GM10248 (cell line): ENCODE measurements around the gene ZNF593OS.

ENCODE experiments used
- CTCF ChIA-PET: fragments of 300-600 bp; sonication (Branson Sonifier 250); formaldehyde crosslinking; extraction: SDS; loops from one replicate; lab custom pipeline; 2021; ENCODE audit warnings: antibody characterized with exemption; lab: Yijun Ruan, JAX
- POLR2A ChIA-PET: fragments of 350-650 bp; sonication (Branson Sonifier 250); formaldehyde crosslinking; extraction: SDS; loops from one replicate; lab custom pipeline; 2020; ENCODE audit warnings: antibody characterized with exemption; lab: Yijun Ruan, JAX
- DNase-seq: peaks from one replicate; pipeline ENCODE4 v3.0.0; 2012; ENCODE audit errors: extremely low spot score
- CTCF ChIP-seq: IDR thresholded peaks from 2 replicates; pipeline ENCODE4 v1.5.1; 2012; ENCODE audit warnings: mild to moderate bottlenecking, low read depth; ENCODE audit errors: extremely low read depth, missing control alignments, control extremely low read depth

The ZNF593OS gene

GRCh38 chr1:26132128-26132833 lies 39.4 kb downstream of the ZNF593OS start:
- no peak for DNase-seq
- CTCF ChIA-PET: interaction anchor here (1.0 to 7.9 kb wide), 3 partner anchors 12 to 285 kb away, joined by 3 to 93 read pairs (median 4); no protein-coding TSS in a partner anchor
- TF ChIP-seq CTCF: no peak
- POLR2A ChIA-PET: no interaction called here

DNA sequence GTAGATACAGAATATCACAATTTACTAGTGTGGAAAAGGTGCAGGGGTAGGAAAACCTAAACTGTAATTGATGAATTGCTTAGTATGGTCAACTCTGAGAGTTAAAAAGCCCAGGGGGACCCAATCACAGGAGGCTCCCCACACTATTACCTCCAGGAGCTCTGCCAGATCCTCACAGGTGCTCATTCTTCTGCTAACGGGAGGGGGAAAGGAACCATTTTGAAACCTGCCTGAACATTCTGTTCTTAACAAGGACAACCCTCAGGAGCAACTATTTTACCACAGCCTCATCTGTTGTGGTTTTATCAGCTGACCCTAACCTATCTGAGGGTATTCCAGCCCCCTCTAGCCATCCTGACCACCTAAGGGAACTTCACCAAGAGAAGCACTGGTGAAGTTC lies 40.9 kb downstream of the ZNF593OS start:
- POLR2A ChIA-PET: no interaction called here
- CTCF ChIA-PET: interaction anchor here (1.5 to 7.9 kb wide), 2 partner anchors 14 to 133 kb away, joined by 3 to 93 read pairs; partner anchors contain the start of gene PAFAH2
- TF ChIP-seq CTCF: no peak
- DNase-seq: no peak

- no peak for TF ChIP-seq CTCF
- no peak for DNase-seq
- CTCF ChIA-PET: interaction anchor here (1.2 to 7.9 kb wide), 2 partner anchors 15 to 248 kb away, joined by 3 to 93 read pairs; no protein-coding TSS in a partner anchor
- POLR2A ChIA-PET: no interaction called here
Measured at GRCh38 chr1:26129778-26130177, 41.9 kb downstream of the ZNF593OS start.

DNA sequence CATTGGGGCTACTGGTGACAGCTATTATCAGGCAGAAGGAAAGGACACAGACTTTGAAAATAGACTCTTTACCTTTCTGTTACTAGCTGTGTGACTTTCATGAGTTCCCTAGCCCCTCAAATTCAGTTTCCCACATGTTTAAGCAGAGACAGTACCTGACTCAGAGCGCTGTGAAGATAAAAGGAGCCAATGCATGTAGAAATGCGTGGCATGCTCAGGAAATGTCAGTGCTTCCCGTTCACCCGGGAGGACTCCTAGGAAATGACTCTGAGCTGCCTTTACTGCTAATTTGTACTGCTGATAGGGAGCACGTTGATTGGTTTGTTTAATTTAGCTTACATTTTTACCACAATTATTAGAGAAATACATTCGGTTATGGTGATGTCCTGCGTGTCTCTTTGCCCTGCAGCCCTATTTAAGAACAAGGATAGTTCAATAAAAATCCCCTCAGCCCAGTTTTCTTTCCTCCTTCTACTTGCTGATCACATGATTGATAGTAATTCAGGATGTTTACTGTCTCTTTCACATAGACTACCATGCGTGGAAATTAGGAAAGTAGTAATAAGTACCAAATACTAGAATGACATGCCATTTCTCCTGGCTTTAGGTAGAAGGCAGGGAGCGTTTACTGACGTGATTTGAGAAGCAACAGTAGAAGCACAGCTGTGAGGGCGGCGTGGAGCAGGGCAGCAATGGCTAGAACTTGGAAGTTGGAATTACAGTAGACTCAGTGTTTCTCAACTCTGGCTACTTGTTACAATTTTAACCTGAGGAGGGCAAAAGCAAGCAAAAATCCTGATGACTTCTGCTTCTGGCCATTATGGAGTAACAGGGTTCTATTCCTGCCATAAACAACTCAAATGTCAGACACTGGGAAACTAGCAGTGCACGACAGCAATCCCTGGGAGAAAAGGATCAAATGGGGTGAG lies 44.1 kb downstream of the ZNF593OS start:
- CTCF ChIA-PET: interaction anchor here (1.7 to 7.9 kb wide), 5 partner anchors 15 to 157 kb away, joined by 5 to 93 read pairs (median 12); partner anchors contain the start of genes C1orf232, PDIK1L and ZNF593

GRCh38 chr1:26126321-26127084 lies 45.1 kb downstream of the ZNF593OS start:
- CTCF ChIA-PET: interaction anchor here (0.7 to 7.9 kb wide), 11 partner anchors 11 to 196 kb away, joined by 3 to 93 read pairs (median 5); partner anchors contain the start of genes C1orf232, CEP85, PDIK1L and ZNF593
- POLR2A ChIA-PET: interaction anchor here (1.0 kb wide), 1 partner anchor 19 kb away, joined by 3 read pairs; no protein-coding TSS in a partner anchor
- no peak for TF ChIP-seq CTCF
- DNase-seq: peak; percentile 74

More for the DNA sequence above, 44.1 kb downstream of the ZNF593OS start:
- DNase-seq: no peak
- no peak for TF ChIP-seq CTCF
- POLR2A ChIA-PET: interaction anchor here (1.0 kb wide), 1 partner anchor 20 kb away, joined by 3 read pairs; no protein-coding TSS in a partner anchor
